Left lung (tissue), 10 donors: ENCODE data around the gene FBXO7. TPM values are rescaled to one million over a fixed set of nuclear protein-coding genes. Genes with fewer than 3 reads are reported as not detected.
"Not testable (repeated sequence)": the region's sequence is repeated elsewhere in the genome, so short reads cannot be mapped to it uniquely, and the experiment has no call there.

Experiments used
- ATAC-seq: fragments of 200-7000 bp; cut with Tn5 transposase; one replicate; pipeline ENCODE4 v1.9.1; 2020; ENCODE audit warnings: moderate library complexity
- DNase-seq, 4 donors: peaks; one replicate each; pipeline ENCODE4 v3.0.0-alpha.2; 2013 to 2020
- H3K27ac ChIP-seq, 2 donors: fragments of 200-600 bp; sonication (generic) in 1 of 2; one replicate each; pipeline versions ENCODE4 v1.5.0 to v1.8.0; 2020 to 2021
- H3K27me3 ChIP-seq, 2 donors: fragments of 200-600 bp; sonication (generic) in 1 of 2; one replicate each; pipeline versions ENCODE4 v1.5.0 to v1.8.0; 2020 to 2021
- H3K36me3 ChIP-seq, 2 donors: fragments of 200-600 bp; sonication (generic) in 1 of 2; one replicate each; pipeline versions ENCODE4 v1.5.0 to v1.8.0; 2020 to 2021
- H3K4me1 ChIP-seq, 2 donors: fragments of 200-600 bp; one replicate each; pipeline ENCODE4 v1.8.0; 2021
- H3K4me3 ChIP-seq, 2 donors: fragments of 200-600 bp; sonication (generic) in 1 of 2; one replicate each; pipeline versions ENCODE4 v1.5.0 to v1.8.0; 2020 to 2021; ENCODE audit warnings: mild to moderate bottlenecking in 1 of 2
- H3K9me3 ChIP-seq, 2 donors: fragments of 200-600 bp; sonication (generic) in 1 of 2; one replicate each; pipeline versions ENCODE4 v1.5.0 to v1.8.0; 2020 to 2021
- intact Hi-C, 2 donors: fragments of 100-400 bp; cut with DNase I; formaldehyde crosslinking; loops; one replicate each; pipeline versions ENCODE4 v1.11.2 to v1.14.2; 2022
- polyA plus RNA-seq, 6 donors: library from polyadenylated mRNA; unstranded; fragments of 120-200 nt; gene quantifications; one replicate each; pipeline ENCODE4 v1.2.1, GENCODE V29; 2013; ENCODE audit not compliant: insufficient read length in 6 of 6
- total RNA-seq, 2 donors: library from RNA; stranded (reverse); fragmentation: NEBNext Ultra II Directional; extraction: Animal tissue kit (Norgen Biotek cat#: 25700); gene quantifications; one replicate each; pipeline ENCODE4 v1.2.1, GENCODE V29; 2021
- TF ChIP-seq, protein P1 (sequence below), 2 donors: fragments of 200-600 bp; sonication (generic) in 1 of 2; IDR thresholded peaks; one replicate each; pipeline versions ENCODE4 v1.5.0 to v1.8.0; 2021; ENCODE audit warnings: antibody characterized with exemption in 2 of 2
- donor health status: DM: no; HTN: yes; CAD: no.
- donor health status: DM: no; HTN: no; CAD: no.

Gene FBXO7
- total and polyA plus RNA-seq, 8 donors: 84.5 to 114 (median 106) TPM

DNA sequence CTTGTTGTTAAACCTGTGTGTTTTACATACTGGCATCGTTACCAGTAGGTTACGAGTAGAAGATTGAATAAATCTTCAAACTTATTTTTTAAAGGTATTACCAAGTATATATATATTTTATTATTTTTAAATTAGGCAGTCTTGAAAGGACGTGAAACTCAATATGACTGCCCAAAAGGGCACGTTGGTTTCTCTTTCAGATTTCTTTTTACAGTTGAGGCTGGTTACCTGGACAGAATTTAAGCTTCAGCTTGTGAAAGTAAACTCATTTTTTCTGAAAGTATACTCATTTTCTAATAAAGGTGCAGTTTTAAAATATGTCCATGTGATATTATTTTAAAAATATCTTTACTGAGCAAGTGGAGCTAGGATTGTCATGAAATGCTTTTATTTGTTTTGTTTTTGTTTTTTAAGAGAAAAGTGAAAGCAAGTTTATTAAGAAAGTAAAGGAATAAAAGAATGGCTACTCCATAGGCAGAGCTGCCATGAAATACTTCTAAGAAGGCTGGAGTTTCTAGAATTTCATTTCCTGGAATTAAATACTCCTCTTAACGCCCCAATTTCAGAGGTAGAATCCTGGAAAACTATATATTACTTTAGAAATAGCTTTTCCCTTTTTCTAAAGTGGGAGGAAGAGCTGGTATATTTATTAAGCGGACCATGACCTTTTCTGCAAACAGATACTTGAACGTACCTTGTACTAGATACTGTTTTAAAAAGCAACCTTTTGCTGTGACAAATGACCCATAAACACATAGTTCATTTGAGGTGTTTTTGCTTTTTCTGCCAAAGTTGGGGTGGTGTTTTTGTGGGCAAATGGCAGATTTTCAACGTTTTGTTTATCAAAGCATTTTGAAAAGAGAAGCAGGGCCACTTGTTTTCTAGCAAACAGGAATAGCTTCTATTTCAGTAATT lies 1.9 kb downstream of the FBXO7 start:
- no peak for DNase-seq
- Histone ChIP-seq H3K27me3 (no peaks in the 10 kb centered on the region), H3K36me3 (peaks cover 0 to 17% of the 10 kb centered on the region in 2 donors), H3K9me3 (no peaks in the 10 kb centered on the region), H3K4me1 (peaks cover 22 to 62% of the 10 kb centered on the region in 2 donors), H3K27ac (peak overlapping the region; percentile 96 to 99), H3K4me3 (peak overlapping the region; percentile 79 to 86)
- intact Hi-C loops: no loop called here
- ATAC-seq: no peak
- TF ChIP-seq, protein P1, sequence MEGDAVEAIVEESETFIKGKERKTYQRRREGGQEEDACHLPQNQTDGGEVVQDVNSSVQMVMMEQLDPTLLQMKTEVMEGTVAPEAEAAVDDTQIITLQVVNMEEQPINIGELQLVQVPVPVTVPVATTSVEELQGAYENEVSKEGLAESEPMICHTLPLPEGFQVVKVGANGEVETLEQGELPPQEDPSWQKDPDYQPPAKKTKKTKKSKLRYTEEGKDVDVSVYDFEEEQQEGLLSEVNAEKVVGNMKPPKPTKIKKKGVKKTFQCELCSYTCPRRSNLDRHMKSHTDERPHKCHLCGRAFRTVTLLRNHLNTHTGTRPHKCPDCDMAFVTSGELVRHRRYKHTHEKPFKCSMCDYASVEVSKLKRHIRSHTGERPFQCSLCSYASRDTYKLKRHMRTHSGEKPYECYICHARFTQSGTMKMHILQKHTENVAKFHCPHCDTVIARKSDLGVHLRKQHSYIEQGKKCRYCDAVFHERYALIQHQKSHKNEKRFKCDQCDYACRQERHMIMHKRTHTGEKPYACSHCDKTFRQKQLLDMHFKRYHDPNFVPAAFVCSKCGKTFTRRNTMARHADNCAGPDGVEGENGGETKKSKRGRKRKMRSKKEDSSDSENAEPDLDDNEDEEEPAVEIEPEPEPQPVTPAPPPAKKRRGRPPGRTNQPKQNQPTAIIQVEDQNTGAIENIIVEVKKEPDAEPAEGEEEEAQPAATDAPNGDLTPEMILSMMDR (IDR thresholded peaks at IDR 0.05): no peak

DNA sequence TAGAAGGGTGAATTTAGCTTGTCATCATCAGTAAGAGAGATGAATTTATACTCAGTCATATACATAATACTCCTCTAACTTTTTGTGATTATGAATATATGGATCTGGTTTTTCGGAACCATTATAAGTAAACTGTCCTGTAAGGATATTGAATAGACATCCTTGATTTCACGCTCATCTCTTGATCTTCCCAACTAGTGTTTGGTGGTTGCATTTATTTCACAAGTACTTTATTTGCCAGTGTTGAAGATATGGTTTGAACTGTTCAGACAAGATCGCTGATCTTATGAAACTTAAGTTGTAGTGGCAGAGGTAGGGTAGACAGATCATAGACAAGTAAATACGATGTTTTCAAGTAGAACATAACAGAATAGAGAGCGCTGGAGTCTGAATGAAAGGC lies 3.0 kb downstream of the FBXO7 start:
- no peak for ATAC-seq
- TF ChIP-seq, protein P1 (IDR thresholded peaks at IDR 0.05): no peak
- Histone ChIP-seq H3K9me3 (no peaks in the 10 kb centered on the region), H3K4me3 (no peak overlapping the region), H3K27ac (no peak overlapping the region), H3K4me1 (peaks cover 22 to 71% of the 10 kb centered on the region in 2 donors), H3K27me3 (no peaks in the 10 kb centered on the region), H3K36me3 (peaks cover 0 to 17% of the 10 kb centered on the region in 2 donors)
- no peak for DNase-seq
- intact Hi-C loops: no loop called here

DNA sequence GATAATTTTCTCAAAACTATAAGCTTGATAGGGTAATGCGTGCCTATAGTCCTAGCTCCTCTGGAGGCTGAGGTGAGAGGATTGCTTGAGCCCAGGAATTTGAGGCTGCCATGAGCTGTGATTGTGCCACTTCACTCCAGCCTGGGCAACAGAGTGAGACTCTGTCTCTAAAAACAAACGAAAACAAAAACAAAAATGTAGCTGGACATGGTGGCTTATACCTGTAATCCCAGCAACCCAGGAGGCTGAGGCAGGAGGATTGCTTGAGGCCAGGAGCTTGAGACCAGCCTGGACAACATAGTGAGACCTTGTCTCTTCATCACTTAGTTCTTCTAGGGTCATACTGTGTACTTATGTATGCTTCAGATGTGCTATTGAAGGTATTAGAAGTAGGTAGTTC lies 3.9 kb downstream of the FBXO7 start:
- Histone ChIP-seq H3K4me1 (peaks cover 19 to 77% of the 10 kb centered on the region in 2 donors), H3K36me3 (peaks cover 0 to 17% of the 10 kb centered on the region in 2 donors)
- DNase-seq, ATAC-seq, H3K9me3 ChIP-seq, H3K4me3 ChIP-seq, H3K27me3 ChIP-seq, intact Hi-C loops, H3K27ac ChIP-seq: not testable (repeated sequence)

DNA sequence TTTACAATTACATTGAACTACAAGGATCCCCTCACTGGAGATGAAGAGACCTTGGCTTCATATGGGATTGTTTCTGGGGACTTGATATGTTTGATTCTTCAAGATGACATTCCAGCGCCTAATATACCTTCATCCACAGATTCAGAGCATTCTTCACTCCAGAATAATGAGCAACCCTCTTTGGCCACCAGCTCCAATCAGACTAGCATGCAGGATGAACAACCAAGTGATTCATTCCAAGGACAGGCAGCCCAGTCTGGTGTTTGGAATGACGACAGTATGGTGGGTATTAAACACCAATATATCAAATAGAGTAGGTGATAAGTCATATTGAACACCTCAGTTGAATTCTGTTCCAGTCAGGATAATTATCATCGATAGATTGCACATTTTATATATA lies 4.4 kb downstream of the FBXO7 start:
- ATAC-seq: no peak
- no peak for DNase-seq
- H3K36me3 ChIP-seq: peaks cover 0 to 20% of the 10 kb centered on the region in 2 donors
- no peaks in the 10 kb centered on the region for H3K9me3 ChIP-seq
- TF ChIP-seq, protein P1 (IDR thresholded peaks at IDR 0.05): no peak
- no peak overlapping the region for H3K27ac ChIP-seq
- H3K27me3 ChIP-seq: no peaks in the 10 kb centered on the region
- H3K4me3 ChIP-seq: no peak overlapping the region
- intact Hi-C loops: no loop called here
- H3K4me1 ChIP-seq: peaks cover 15 to 74% of the 10 kb centered on the region in 2 donors

DNA sequence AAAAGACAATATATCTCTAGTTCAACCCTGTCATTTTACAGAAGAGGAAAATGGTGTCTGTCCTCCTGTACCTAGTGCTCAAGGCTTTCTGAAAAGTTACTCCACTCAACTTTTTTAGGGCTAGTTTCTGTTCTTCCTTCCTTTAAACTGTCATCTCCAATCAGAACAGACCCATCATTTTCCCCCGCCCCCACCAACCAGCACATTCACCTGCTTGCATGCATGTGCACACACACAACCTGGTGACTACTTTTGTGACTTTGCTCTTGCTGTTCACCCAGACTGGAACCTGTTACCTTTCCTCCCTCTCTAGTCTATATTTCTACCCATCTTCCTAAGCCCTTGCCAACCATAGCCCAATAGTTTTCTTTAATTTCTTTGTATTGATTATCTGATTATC lies 5.6 kb downstream of the FBXO7 start:
- H3K36me3 ChIP-seq: peaks cover 0 to 32% of the 10 kb centered on the region in 2 donors
- intact Hi-C loops: no loop called here
- H3K27me3 ChIP-seq: no peaks in the 10 kb centered on the region
- no peak for ATAC-seq
- TF ChIP-seq, protein P1 (IDR thresholded peaks at IDR 0.05): no peak
- no peak for DNase-seq
- peaks cover 14 to 71% of the 10 kb centered on the region in 2 donors for H3K4me1 ChIP-seq
- H3K27ac ChIP-seq: no peak overlapping the region
- no peaks in the 10 kb centered on the region for H3K9me3 ChIP-seq
- H3K4me3 ChIP-seq: no peak overlapping the region
